OCI-LY1 (cell line): ENCODE results near the gene PVR.

ENCODE experiments used
- H2AFZ ChIP-seq: fragments of 200-600 bp; sonication (generic), shearing (Covaris generic); 2 replicates; pipeline ENCODE4 v1.6.0; 2014; ENCODE audit warnings: antibody characterized with exemption, mild to moderate bottlenecking, low read length
- H3F3A ChIP-seq: fragments of 200-600 bp; sonication (generic), shearing (Covaris generic); 2 replicates; pipeline ENCODE4 v1.6.0; 2014; ENCODE audit warnings: mild to moderate bottlenecking, antibody characterized with exemption, low read length, moderate library complexity; ENCODE audit not compliant: insufficient read depth
- H3K27ac ChIP-seq: fragments of 200-600 bp; sonication (generic); 2 replicates; pipeline ENCODE4 v1.5.1; 2014; ENCODE audit warnings: low read length, mixed run types, mild to moderate bottlenecking, low read depth; ENCODE audit not compliant: poor library complexity, severe bottlenecking
- H3K27me3 ChIP-seq: fragments of 200-600 bp; sonication (generic); 2 replicates; pipeline ENCODE4 v1.6.0; 2014; ENCODE audit warnings: antibody characterized with exemption, mild to moderate bottlenecking, low read length, moderate library complexity; ENCODE audit not compliant: insufficient read depth
- H3K36me3 ChIP-seq: fragments of 200-600 bp; sonication (generic); 2 replicates; pipeline ENCODE4 v1.6.1; 2014; ENCODE audit warnings: mild to moderate bottlenecking, antibody characterized with exemption, low read length, moderate library complexity, mixed read lengths; ENCODE audit not compliant: insufficient read depth
- H3K4me1 ChIP-seq: fragments of 200-600 bp; sonication (generic); 2 replicates; pipeline ENCODE4 v1.5.1; 2014; ENCODE audit warnings: mild to moderate bottlenecking, low read length, moderate library complexity; ENCODE audit not compliant: insufficient read depth, severe bottlenecking
- H3K4me2 ChIP-seq: fragments of 200-600 bp; sonication (generic), shearing (Covaris generic); 2 replicates; pipeline ENCODE4 v1.6.1; 2014; ENCODE audit warnings: low read length
- H3K4me3 ChIP-seq: fragments of 200-600 bp; sonication (generic); 2 replicates; pipeline ENCODE4 v1.5.1; 2014; ENCODE audit warnings: low read length, low read depth, mild to moderate bottlenecking, mixed read lengths; ENCODE audit not compliant: poor library complexity, severe bottlenecking
- H3K79me2 ChIP-seq: fragments of 200-600 bp; shearing (Covaris generic); 2 replicates; pipeline ENCODE4 v1.6.1; 2016; ENCODE audit warnings: mixed run types, low read length, mixed read lengths; ENCODE audit not compliant: insufficient read depth
- H3K9ac ChIP-seq: fragments of 200-600 bp; sonication (generic), shearing (Covaris generic); 2 replicates; pipeline ENCODE4 v1.6.1; 2014; ENCODE audit warnings: mild to moderate bottlenecking, low read length, mixed read lengths
- H3K9me2 ChIP-seq: fragments of 200-600 bp; sonication (generic), shearing (Covaris generic); 2 replicates; pipeline ENCODE4 v1.6.1; 2014; ENCODE audit warnings: low read depth, mild to moderate bottlenecking, low read length, mixed read lengths
- H3K9me3 ChIP-seq: fragments of 200-600 bp; shearing (Covaris generic); 2 replicates; pipeline ENCODE4 v1.6.1; 2014; ENCODE audit warnings: low read length, mixed read lengths
- H4K20me1 ChIP-seq: fragments of 200-600 bp; sonication (generic), shearing (Covaris generic); 2 replicates; pipeline ENCODE4 v1.6.0; 2016; ENCODE audit warnings: mild to moderate bottlenecking, low read length; ENCODE audit not compliant: insufficient read depth
- CTCF ChIP-seq: fragments of 200-600 bp; sonication (generic), shearing (Covaris generic); IDR thresholded peaks from 2 replicates; pipeline ENCODE4 v1.5.1; 2017; ENCODE audit warnings: mild to moderate bottlenecking, antibody characterized with exemption, low read length, moderate library complexity, mixed read lengths
- EZH2 ChIP-seq: fragments of 200-600 bp; sonication (generic), shearing (Covaris generic); IDR thresholded peaks from 2 replicates; pipeline ENCODE4 v1.8.0; 2017; ENCODE audit warnings: borderline replicate concordance, mixed run types, mild to moderate bottlenecking, antibody characterized with exemption, low read length, moderate library complexity, mixed read lengths

Gene PVR

DNA sequence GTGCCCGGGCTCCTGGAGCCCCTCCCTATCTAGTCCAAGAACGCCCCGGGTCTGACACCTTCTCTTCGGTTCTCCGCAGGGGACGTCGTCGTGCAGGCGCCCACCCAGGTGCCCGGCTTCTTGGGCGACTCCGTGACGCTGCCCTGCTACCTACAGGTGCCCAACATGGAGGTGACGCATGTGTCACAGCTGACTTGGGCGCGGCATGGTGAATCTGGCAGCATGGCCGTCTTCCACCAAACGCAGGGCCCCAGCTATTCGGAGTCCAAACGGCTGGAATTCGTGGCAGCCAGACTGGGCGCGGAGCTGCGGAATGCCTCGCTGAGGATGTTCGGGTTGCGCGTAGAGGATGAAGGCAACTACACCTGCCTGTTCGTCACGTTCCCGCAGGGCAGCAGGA is 3.4 kb downstream of the PVR start:
- no peak overlapping the region for H2AFZ ChIP-seq
- H3K36me3 ChIP-seq: no peaks in the 10 kb centered on the region
- no peaks in the 10 kb centered on the region for H3K27me3 ChIP-seq
- H3K27ac ChIP-seq: no peak overlapping the region
- no peak overlapping the region for H3K9ac ChIP-seq
- H3K9me2 ChIP-seq: no peaks in the 10 kb centered on the region
- no peak overlapping the region for H3K4me3 ChIP-seq
- no peaks in the 10 kb centered on the region for H3K9me3 ChIP-seq
- TF ChIP-seq CTCF: no peak
- no peak for TF ChIP-seq EZH2
- H3F3A ChIP-seq: no peaks in the 10 kb centered on the region
- H3K4me2 ChIP-seq: no peak overlapping the region
- no peaks in the 10 kb centered on the region for H4K20me1 ChIP-seq
- no peaks in the 10 kb centered on the region for H3K4me1 ChIP-seq
- H3K79me2 ChIP-seq: no peaks in the 10 kb centered on the region

DNA sequence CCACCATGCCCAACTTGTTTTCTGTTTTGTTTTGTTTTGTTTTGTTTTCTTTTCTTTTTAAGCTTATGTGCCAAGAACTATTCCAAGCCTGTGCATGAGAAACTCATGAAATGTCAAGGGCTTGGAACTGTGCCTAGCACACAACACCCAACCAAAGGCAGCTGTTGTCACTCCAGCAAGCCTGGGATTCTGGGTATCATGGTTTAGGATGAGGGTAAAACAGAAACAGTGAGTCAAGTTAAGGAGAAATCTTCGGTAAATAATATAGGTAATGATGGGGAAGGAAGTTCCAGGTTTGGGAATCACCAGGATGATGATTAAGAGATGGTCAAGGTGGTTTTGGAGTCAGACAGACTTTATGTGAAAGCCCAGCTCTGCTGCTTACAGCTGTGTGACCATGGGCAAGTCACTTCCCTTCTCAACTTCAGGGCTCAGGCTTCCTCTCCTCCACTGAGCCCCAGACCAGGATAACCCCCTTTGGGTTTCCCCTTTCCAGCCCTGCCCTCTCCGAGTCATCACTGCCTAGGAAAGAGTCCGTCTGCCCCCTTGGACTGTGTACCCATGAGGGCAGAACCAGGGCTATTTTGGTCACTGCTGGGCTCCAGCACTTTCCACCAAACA is 5.0 kb downstream of the PVR start:
- Histone ChIP-seq H2AFZ (no peak overlapping the region), H3F3A (no peaks in the 10 kb centered on the region), H3K79me2 (no peaks in the 10 kb centered on the region), H3K27ac (no peak overlapping the region), H3K9me2 (no peaks in the 10 kb centered on the region), H3K9me3 (no peaks in the 10 kb centered on the region), H3K4me3 (no peak overlapping the region), H4K20me1 (no peaks in the 10 kb centered on the region), H3K9ac (no peak overlapping the region), H3K4me2 (no peak overlapping the region), H3K27me3 (no peaks in the 10 kb centered on the region), H3K4me1 (no peaks in the 10 kb centered on the region), H3K36me3 (no peaks in the 10 kb centered on the region)
- TF ChIP-seq EZH2: no peak
- TF ChIP-seq CTCF: no peak

- H3K27me3 ChIP-seq: no peaks in the 10 kb centered on the region
- no peak overlapping the region for H3K27ac ChIP-seq
- no peak overlapping the region for H3K4me3 ChIP-seq
- no peak for TF ChIP-seq EZH2
- TF ChIP-seq CTCF: no peak
- no peak overlapping the region for H2AFZ ChIP-seq
- H3K9me3 ChIP-seq: no peaks in the 10 kb centered on the region
- H3K36me3 ChIP-seq: no peaks in the 10 kb centered on the region
- no peaks in the 10 kb centered on the region for H4K20me1 ChIP-seq
- H3K4me1 ChIP-seq: no peaks in the 10 kb centered on the region
- no peaks in the 10 kb centered on the region for H3K9me2 ChIP-seq
- H3K9ac ChIP-seq: no peak overlapping the region
- no peak overlapping the region for H3K4me2 ChIP-seq
- H3K79me2 ChIP-seq: no peaks in the 10 kb centered on the region
- H3F3A ChIP-seq: no peaks in the 10 kb centered on the region
These were observed 6.0 kb downstream of the PVR start for GRCh38 chr19:44649578-44650145.
